GM12878 (cell line): ENCODE data around the gene CCDC88C. TPM values are rescaled to one million over a fixed set of nuclear protein-coding genes. Genes with fewer than 3 reads are reported as not detected.

Experiments
- ATAC-seq: fragments of 200-7000 bp; cut with Tn5 transposase; 3 replicates; pipeline ENCODE4 v1.9.1; 2020; ENCODE audit warnings: mild to moderate bottlenecking, moderate library complexity
- BruUV-seq: library from RNA; stranded (reverse); fragments of 400-500 nt; replicated peaks from 2 replicates; lab custom pipeline; 2021; lab: Mats Ljungman, UMichigan
- CTCF ChIA-PET: fragments of 300-600 bp; sonication (Branson Sonifier 250); formaldehyde crosslinking; extraction: SDS; loops from one replicate; lab custom pipeline; 2021; ENCODE audit warnings: inconsistent platforms; lab: Yijun Ruan, JAX
- POLR2A ChIA-PET: fragments of 350-600 bp; formaldehyde crosslinking; extraction: SDS; loops from one replicate; lab custom pipeline; 2021; ENCODE audit warnings: inconsistent platforms; lab: Charles Lee
- RAD21 ChIA-PET: fragments of 300-600 bp; sonication (Branson Sonifier 250); formaldehyde crosslinking; loops from one replicate; lab custom pipeline; 2023; ENCODE audit warnings: antibody characterized with exemption; ENCODE audit not compliant: unreplicated experiment; lab: Charles Lee
- SMC1A ChIA-PET: fragments of 300-600 bp; sonication (Branson Sonifier 250); formaldehyde crosslinking; loops from one replicate; lab custom pipeline; 2023; ENCODE audit not compliant: unreplicated experiment, uncharacterized antibody; lab: Charles Lee
- DNase-seq: peaks from one replicate; pipeline ENCODE4 v3.0.0-alpha.2; 2011; ENCODE audit warnings: low read depth, low spot score
- FAIRE-seq: peaks from 3 replicates; lab custom pipeline; 2011; peaks lifted over from hg19 to GRCh38; lab: Jason Lieb, UNC
- H2AFZ ChIP-seq: 2 replicates; pipeline ENCODE4 v1.6.0; 2011; ENCODE audit warnings: low read depth, low read length, control low read depth; ENCODE audit not compliant: control insufficient read depth
- H3K27ac ChIP-seq: 2 replicates; pipeline ENCODE4 v1.5.1; 2011; ENCODE audit warnings: control low read depth; ENCODE audit not compliant: control insufficient read depth, insufficient read depth
- H3K27me3 ChIP-seq, 2 experiments: replicated peaks in 1 of 2; 2 replicates each; pipeline versions ENCODE4 v1.6.0 to v1.6.1; 2011; ENCODE audit warnings: low read length in 1 of 2; ENCODE audit not compliant: control insufficient read depth in 2 of 2, insufficient read depth in 2 of 2
- H3K36me3 ChIP-seq, 2 experiments: 2 replicates each; pipeline ENCODE4 v1.5.1; 2011; ENCODE audit warnings: low read length in 1 of 2; ENCODE audit not compliant: control insufficient read depth in 2 of 2, insufficient read depth in 2 of 2
- H3K4me1 ChIP-seq: 2 replicates; pipeline ENCODE4 v1.6.1; 2011; ENCODE audit warnings: mild to moderate bottlenecking, low read length, moderate library complexity, mixed read lengths; ENCODE audit not compliant: control insufficient read depth, insufficient read depth
- H3K4me2 ChIP-seq: 2 replicates; pipeline ENCODE4 v1.6.0; 2011; ENCODE audit warnings: control low read depth; ENCODE audit not compliant: control insufficient read depth, insufficient read depth
- H3K4me3 ChIP-seq: fragments of 200-600 bp; sonication (generic); 2 replicates; pipeline ENCODE4 v1.5.1; 2016
- H3K79me2 ChIP-seq: 2 replicates; pipeline ENCODE4 v1.6.0; 2011; ENCODE audit warnings: low read length; ENCODE audit not compliant: control insufficient read depth, insufficient read depth
- H3K9ac ChIP-seq: 2 replicates; pipeline ENCODE4 v1.8.0; 2011; ENCODE audit warnings: low read length, control low read depth, mixed read lengths; ENCODE audit not compliant: control insufficient read depth, insufficient read depth
- H3K9me3 ChIP-seq: replicated peaks from 3 replicates; pipeline ENCODE4 v1.5.1; 2011; ENCODE audit warnings: mild to moderate bottlenecking, low read length; ENCODE audit not compliant: control insufficient read depth, insufficient read depth
- H4K20me1 ChIP-seq: 2 replicates; pipeline ENCODE4 v1.6.0; 2011; ENCODE audit not compliant: control insufficient read depth, insufficient read depth
- ASH2L ChIP-seq: fragments of 300-600, 200-600 bp; sonication (generic); IDR thresholded peaks from 2 replicates; pipeline ENCODE4 v1.6.1; 2017; ENCODE audit warnings: low read depth, mild to moderate bottlenecking, borderline replicate concordance
- BCLAF1 ChIP-seq: fragments of 450-650 bp; IDR thresholded peaks from 2 replicates; pipeline ENCODE4 v1.6.1; 2017; ENCODE audit warnings: antibody characterized with exemption, mild to moderate bottlenecking, moderate library complexity
- HDGF ChIP-seq: fragments of 450-650 bp; IDR thresholded peaks from 2 replicates; pipeline ENCODE4 v1.6.1; 2016; ENCODE audit warnings: antibody characterized with exemption
- NBN ChIP-seq: fragments of 450-650 bp; IDR thresholded peaks from 2 replicates; pipeline ENCODE4 v1.6.1; 2016
- NR2C2 ChIP-seq: IDR thresholded peaks from 2 replicates; pipeline ENCODE4 v1.6.1; 2011; ENCODE audit warnings: borderline replicate concordance, low read depth; ENCODE audit not compliant: control insufficient read depth, insufficient read length
- USF1 ChIP-seq: IDR thresholded peaks from 2 replicates; pipeline ENCODE4 v1.6.1; 2011; ENCODE audit warnings: borderline replicate concordance, low read depth, mild to moderate bottlenecking, moderate library complexity, mixed read lengths, low read length; ENCODE audit not compliant: insufficient read depth; ENCODE audit errors: extremely low read length
- USF2 ChIP-seq: IDR thresholded peaks from 2 replicates; pipeline ENCODE4 v1.6.1; 2011; ENCODE audit warnings: low read depth, low read length, improper control_type of control experiment, borderline replicate concordance
- YY1 ChIP-seq: IDR thresholded peaks from 2 replicates; pipeline ENCODE4 v1.6.1; 2011; ENCODE audit warnings: low read depth, mild to moderate bottlenecking, low read length
- WGBS: methylation state at CpG from one replicate; pipeline ENCODE4 v1.1.6; 2016; ENCODE audit warnings: low lambda C conversion rate; ENCODE audit not compliant: insufficient replicate concordance, insufficient coverage; ENCODE audit errors: missing lambda C conversion rate; 5-methylcytosine and 5-hydroxymethylcytosine counted together
- in situ Hi-C: fragments of 300-500 bp; cut with MboI; formaldehyde crosslinking; loops from 9 replicates; pipeline ENCODE4 v1.14.3; 2018; ENCODE audit warnings: mixed read lengths
- intact Hi-C: fragments of 100-400 bp; cut with micrococcal nuclease; formaldehyde crosslinking; loops from one replicate; pipeline ENCODE4 v1.14.2; 2022; ENCODE audit not compliant: unreplicated experiment
- polyA plus RNA-seq, 11 experiments: library from polyadenylated mRNA; depleted of rRNA in 4 of 11; unstranded in 6 of 11; stranded (reverse) in 5 of 11; fragments of >200 nt; fragmentation: Nextera tagmentation in 4 of 11; fragmentation: Illumina TruSeq in 1 of 11; extraction: Ambion mirVana in 4 of 11; extraction: Trizol in 1 of 11; gene quantifications; 1 replicate in 1 of 11; 2 replicates in 10 of 11; pipeline versions ENCODE4 v1.2.1 to v1.2.3, GENCODE V29; 2011 to 2016; ENCODE audit warnings: inconsistent platforms in 2 of 11, missing spikeins in 2 of 11, low read depth in 1 of 11
- total RNA-seq, 4 experiments: library from RNA; depleted of rRNA in 3 of 4; stranded (reverse); fragments of >200 nt in 3 of 4; fragmentation: Illumina TruSeq in 1 of 4; extraction: Trizol in 1 of 4; gene quantifications; 2 replicates each; pipeline versions ENCODE4 v1.2.1 to v1.2.3, GENCODE V29; 2013 to 2021

The CCDC88C gene
- total and polyA plus RNA-seq, 10 of the 15 experiments (the other 5 are each of a cell fraction or from before 2014, with no cell fraction given) = 4.0 to 79.6 (median 36.6) TPM

- Histone ChIP-seq H4K20me1 (no peaks in the 10 kb centered on the region), H3K4me1 (no peaks in the 10 kb centered on the region), H3K9ac (no peak overlapping the region), H3K27me3 (peaks cover 0 to 4% of the 10 kb centered on the region in 2 experiments; a peak in 1 of 4 replicates), H2AFZ (no peak overlapping the region), H3K4me2 (no peak overlapping the region), H3K79me2 (no peaks in the 10 kb centered on the region), H3K9me3 (no peaks in the 10 kb centered on the region), H3K4me3 (no peak overlapping the region)
- FAIRE-seq (no peak), DNase-seq (no peak)
- ChIA-PET RAD21 (no interaction called here), SMC1A (interaction anchor here (0.8 to 1.7 kb wide), 3 partner anchors 15 to 39 kb away, joined by 3 to 5 read pairs (median 5); no protein-coding TSS in a partner anchor), CTCF (interaction anchor here (2.8 kb wide), 1 partner anchor 88 kb away, joined by 10 read pairs; no protein-coding TSS in a partner anchor), POLR2A (no interaction called here)
- no TSS peak for BruUV-seq
- in situ Hi-C loops (no loop called here), intact Hi-C loops (no loop called here)
- TF ChIP-seq BCLAF1 = no peak
- no peak for TF ChIP-seq ASH2L
- TF ChIP-seq USF2 = no peak
- TF ChIP-seq NR2C2 = no peak
- TF ChIP-seq YY1 = no peak
- no peak for TF ChIP-seq HDGF
- no peak for TF ChIP-seq NBN
- no peak for TF ChIP-seq USF1
- TF ChIP-seq, all 136 proteins: peak for 0
- Histone ChIP-seq H3K36me3 (peaks cover 0 to 1% of the 10 kb centered on the region in 2 experiments; a peak in 1 of 4 replicates), H3K27ac (no peak overlapping the region)
- WGBS = 80% methylated on average over 7 of the region's 7 CpGs
- ATAC-seq = no peak
Observed at GRCh38 chr14:91265404-91265803, 152.2 kb downstream of the CCDC88C start.
